Measurements from ENCODE around the gene MAFG.

- TF ChIP-seq CTCF (optimal IDR thresholded peaks at IDR 0.05 in 1 of 3, IDR thresholded peaks at IDR 0.05 in 1 of 3, conservative IDR thresholded peaks at IDR 0.05 in 1 of 3; ENCODE audit: extremely low read depth in 1 of 3, insufficient read depth in 2 of 3, low read length in 3 of 3): no peak
- no peak for TF ChIP-seq EZH2 (IDR thresholded peaks at IDR 0.05; ENCODE audit: low read length)
These were observed 43.0 kb downstream of the MAFG start for GRCh38 chr17:81884520-81884919.
